Neural cell (in vitro differentiated cells): ENCODE measurements around the gene PDE2A. TPM values are rescaled to one million over a fixed set of nuclear protein-coding genes. Genes with fewer than 3 reads are reported as not detected.

Experiments
- H2AFZ ChIP-seq: fragments of 200-600, 300-800 bp; sonication (generic), shearing (Covaris generic); 2 replicates; pipeline ENCODE4 v1.6.0; 2014; ENCODE audit warnings: low read depth, mild to moderate bottlenecking, antibody characterized with exemption, low read length, moderate library complexity
- H3F3A ChIP-seq: fragments of 200-600 bp; shearing (Covaris generic); 2 replicates; pipeline ENCODE4 v1.6.1; 2016; ENCODE audit warnings: mild to moderate bottlenecking, moderate library complexity, mixed read lengths, antibody characterized with exemption, low read length; ENCODE audit not compliant: insufficient read depth, poor library complexity, severe bottlenecking
- H3K27ac ChIP-seq: fragments of 200-600, 300-800 bp; sonication (generic), shearing (Covaris generic); 2 replicates; pipeline ENCODE4 v1.5.1; 2014; ENCODE audit warnings: mild to moderate bottlenecking, low read length, moderate library complexity
- H3K27me3 ChIP-seq: fragments of 300-800, 200-600 bp; sonication (generic), shearing (Covaris generic); 2 replicates; pipeline ENCODE4 v1.6.0; 2014; ENCODE audit warnings: mild to moderate bottlenecking, low read depth, low read length, moderate library complexity; ENCODE audit not compliant: insufficient read depth
- H3K36me3 ChIP-seq: fragments of 300-800, 200-600 bp; sonication (generic), shearing (Covaris generic); 2 replicates; pipeline ENCODE4 v1.5.1; 2014; ENCODE audit warnings: mild to moderate bottlenecking, antibody characterized with exemption, low read length, moderate library complexity; ENCODE audit not compliant: insufficient read depth
- H3K4me2 ChIP-seq: fragments of 300-800, 200-600 bp; sonication (generic), shearing (Covaris generic); 2 replicates; pipeline ENCODE4 v1.6.0; 2014; ENCODE audit warnings: mild to moderate bottlenecking, low read length
- H3K4me3 ChIP-seq: fragments of 300-800, 200-600 bp; sonication (generic), shearing (Covaris generic); 2 replicates; pipeline ENCODE4 v1.5.1; 2014; ENCODE audit warnings: mild to moderate bottlenecking, low read length, moderate library complexity
- H3K79me2 ChIP-seq: fragments of 200-600 bp; shearing (Covaris generic); replicated peaks from 2 replicates; pipeline ENCODE4 v1.6.0; 2014; ENCODE audit warnings: mild to moderate bottlenecking, low read length, moderate library complexity; ENCODE audit not compliant: insufficient read depth
- H3K9ac ChIP-seq: fragments of 300-800, 200-600 bp; sonication (generic), shearing (Covaris generic); 2 replicates; pipeline ENCODE4 v1.6.1; 2016; ENCODE audit warnings: mild to moderate bottlenecking, low read length, mixed read lengths
- H3K9me2 ChIP-seq: fragments of 200-600 bp; shearing (Covaris generic); 2 replicates; pipeline ENCODE4 v1.6.1; 2016; ENCODE audit warnings: mild to moderate bottlenecking, low read length, mixed read lengths; ENCODE audit not compliant: insufficient read depth
- H3K9me3 ChIP-seq: fragments of 200-600, 300-800 bp; sonication (generic), shearing (Covaris generic); 2 replicates; pipeline ENCODE4 v1.6.1; 2016; ENCODE audit warnings: mild to moderate bottlenecking, mixed run types, low read length, moderate library complexity, mixed read lengths
- H4K20me1 ChIP-seq: fragments of 200-600 bp; shearing (Covaris generic); 2 replicates; pipeline ENCODE4 v1.6.1; 2016; ENCODE audit warnings: mild to moderate bottlenecking, mixed run types; ENCODE audit not compliant: insufficient read depth
- EP300 ChIP-seq: fragments of 450-650 bp; conservative IDR thresholded peaks from 2 replicates; pipeline ENCODE4 v1.6.1; 2014; ENCODE audit warnings: antibody characterized with exemption, mild to moderate bottlenecking, moderate library complexity; ENCODE audit not compliant: poor library complexity, severe bottlenecking
- EZH2 ChIP-seq: fragments of 200-600, 300-800 bp; shearing (Covaris generic), sonication (generic); IDR thresholded peaks from 2 replicates; pipeline ENCODE4 v1.6.1; 2014; ENCODE audit warnings: antibody characterized with exemption, low read length, borderline replicate concordance, mild to moderate bottlenecking; ENCODE audit not compliant: insufficient read depth, poor library complexity, severe bottlenecking
- MXI1 ChIP-seq: fragments of 450-650 bp; conservative IDR thresholded peaks from 2 replicates; pipeline ENCODE4 v1.6.1; 2014; ENCODE audit warnings: antibody characterized with exemption, mild to moderate bottlenecking; ENCODE audit not compliant: poor library complexity, severe bottlenecking
- POLR2AphosphoS5 ChIP-seq: IDR thresholded peaks from 2 replicates; pipeline ENCODE4 v1.6.1; 2012
- RAD21 ChIP-seq: fragments of 450-650 bp; conservative IDR thresholded peaks from 2 replicates; pipeline ENCODE4 v1.6.1; 2014; ENCODE audit warnings: antibody characterized with exemption, mild to moderate bottlenecking, moderate library complexity
- SMC3 ChIP-seq: fragments of 450-650 bp; conservative IDR thresholded peaks from 2 replicates; pipeline ENCODE4 v1.6.1; 2014; ENCODE audit warnings: antibody characterized with exemption, mild to moderate bottlenecking, moderate library complexity; ENCODE audit not compliant: poor library complexity
- TAF1 ChIP-seq: IDR thresholded peaks from 2 replicates; pipeline ENCODE4 v1.6.1; 2012; ENCODE audit warnings: low read depth
- polyA plus RNA-seq: library from polyadenylated mRNA; depleted of rRNA; stranded (reverse); fragments of >200 nt; gene quantifications from 2 replicates; pipeline ENCODE4 v1.2.3, GENCODE V29; 2014
- TF ChIP-seq, protein P1 (sequence below): IDR thresholded peaks from 2 replicates; pipeline ENCODE4 v1.6.1; 2012; ENCODE audit warnings: borderline replicate concordance
- TF ChIP-seq, protein P2 (sequence below): fragments of 450-650 bp; IDR thresholded peaks from 2 replicates; pipeline ENCODE4 v1.5.1; 2014; ENCODE audit warnings: antibody characterized with exemption, mild to moderate bottlenecking, moderate library complexity; ENCODE audit not compliant: poor library complexity, severe bottlenecking

Gene PDE2A
- polyA plus RNA-seq, 1 donor from 2014 or later, result 11.6 TPM

- Histone ChIP-seq H3K4me2 (no peak overlapping the region), H3K9me2 (no peaks in the 10 kb centered on the region), H3K27ac (no peak overlapping the region), H3K9ac (no peak overlapping the region), H3F3A (no peaks in the 10 kb centered on the region), H3K36me3 (no peaks in the 10 kb centered on the region), H3K4me3 (no peak overlapping the region), H4K20me1 (no peaks in the 10 kb centered on the region), H3K27me3 (no peaks in the 10 kb centered on the region), H2AFZ (no peak overlapping the region), H3K79me2 (no peaks in the 10 kb centered on the region), H3K9me3 (no peaks in the 10 kb centered on the region)
- TF ChIP-seq RAD21 (no peak), EZH2 (no peak), EP300 (no peak), POLR2AphosphoS5 (no peak), MXI1 (no peak), TAF1 (no peak), SMC3 (no peak)
- TF ChIP-seq, protein P1, sequence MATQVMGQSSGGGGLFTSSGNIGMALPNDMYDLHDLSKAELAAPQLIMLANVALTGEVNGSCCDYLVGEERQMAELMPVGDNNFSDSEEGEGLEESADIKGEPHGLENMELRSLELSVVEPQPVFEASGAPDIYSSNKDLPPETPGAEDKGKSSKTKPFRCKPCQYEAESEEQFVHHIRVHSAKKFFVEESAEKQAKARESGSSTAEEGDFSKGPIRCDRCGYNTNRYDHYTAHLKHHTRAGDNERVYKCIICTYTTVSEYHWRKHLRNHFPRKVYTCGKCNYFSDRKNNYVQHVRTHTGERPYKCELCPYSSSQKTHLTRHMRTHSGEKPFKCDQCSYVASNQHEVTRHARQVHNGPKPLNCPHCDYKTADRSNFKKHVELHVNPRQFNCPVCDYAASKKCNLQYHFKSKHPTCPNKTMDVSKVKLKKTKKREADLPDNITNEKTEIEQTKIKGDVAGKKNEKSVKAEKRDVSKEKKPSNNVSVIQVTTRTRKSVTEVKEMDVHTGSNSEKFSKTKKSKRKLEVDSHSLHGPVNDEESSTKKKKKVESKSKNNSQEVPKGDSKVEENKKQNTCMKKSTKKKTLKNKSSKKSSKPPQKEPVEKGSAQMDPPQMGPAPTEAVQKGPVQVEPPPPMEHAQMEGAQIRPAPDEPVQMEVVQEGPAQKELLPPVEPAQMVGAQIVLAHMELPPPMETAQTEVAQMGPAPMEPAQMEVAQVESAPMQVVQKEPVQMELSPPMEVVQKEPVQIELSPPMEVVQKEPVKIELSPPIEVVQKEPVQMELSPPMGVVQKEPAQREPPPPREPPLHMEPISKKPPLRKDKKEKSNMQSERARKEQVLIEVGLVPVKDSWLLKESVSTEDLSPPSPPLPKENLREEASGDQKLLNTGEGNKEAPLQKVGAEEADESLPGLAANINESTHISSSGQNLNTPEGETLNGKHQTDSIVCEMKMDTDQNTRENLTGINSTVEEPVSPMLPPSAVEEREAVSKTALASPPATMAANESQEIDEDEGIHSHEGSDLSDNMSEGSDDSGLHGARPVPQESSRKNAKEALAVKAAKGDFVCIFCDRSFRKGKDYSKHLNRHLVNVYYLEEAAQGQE, result no peak
- TF ChIP-seq, protein P2, sequence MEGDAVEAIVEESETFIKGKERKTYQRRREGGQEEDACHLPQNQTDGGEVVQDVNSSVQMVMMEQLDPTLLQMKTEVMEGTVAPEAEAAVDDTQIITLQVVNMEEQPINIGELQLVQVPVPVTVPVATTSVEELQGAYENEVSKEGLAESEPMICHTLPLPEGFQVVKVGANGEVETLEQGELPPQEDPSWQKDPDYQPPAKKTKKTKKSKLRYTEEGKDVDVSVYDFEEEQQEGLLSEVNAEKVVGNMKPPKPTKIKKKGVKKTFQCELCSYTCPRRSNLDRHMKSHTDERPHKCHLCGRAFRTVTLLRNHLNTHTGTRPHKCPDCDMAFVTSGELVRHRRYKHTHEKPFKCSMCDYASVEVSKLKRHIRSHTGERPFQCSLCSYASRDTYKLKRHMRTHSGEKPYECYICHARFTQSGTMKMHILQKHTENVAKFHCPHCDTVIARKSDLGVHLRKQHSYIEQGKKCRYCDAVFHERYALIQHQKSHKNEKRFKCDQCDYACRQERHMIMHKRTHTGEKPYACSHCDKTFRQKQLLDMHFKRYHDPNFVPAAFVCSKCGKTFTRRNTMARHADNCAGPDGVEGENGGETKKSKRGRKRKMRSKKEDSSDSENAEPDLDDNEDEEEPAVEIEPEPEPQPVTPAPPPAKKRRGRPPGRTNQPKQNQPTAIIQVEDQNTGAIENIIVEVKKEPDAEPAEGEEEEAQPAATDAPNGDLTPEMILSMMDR, result no peak
These were observed 73.7 kb downstream of the PDE2A start for GRCh38 chr11:72600557-72600956.

GRCh38 chr11:72599325-72600117 lies 74.7 kb downstream of the PDE2A start:
- no peaks in the 10 kb centered on the region for H3K79me2 ChIP-seq
- no peak overlapping the region for H2AFZ ChIP-seq
- no peaks in the 10 kb centered on the region for H3K27me3 ChIP-seq
- no peak overlapping the region for H3K4me2 ChIP-seq
- no peaks in the 10 kb centered on the region for H3K9me2 ChIP-seq
- no peak overlapping the region for H3K4me3 ChIP-seq
- H3K27ac ChIP-seq, result no peak overlapping the region
- TF ChIP-seq SMC3 (no peak), MXI1 (no peak), EZH2 (no peak), POLR2AphosphoS5 (no peak), TAF1 (no peak), RAD21 (no peak), EP300 (no peak)
- TF ChIP-seq, protein P2, result no peak
- TF ChIP-seq, protein P1, result no peak
- H3F3A ChIP-seq, result no peaks in the 10 kb centered on the region
- no peak overlapping the region for H3K9ac ChIP-seq
- no peaks in the 10 kb centered on the region for H3K36me3 ChIP-seq
- H4K20me1 ChIP-seq, result no peaks in the 10 kb centered on the region
- no peaks in the 10 kb centered on the region for H3K9me3 ChIP-seq
